A549 (cell line): ENCODE measurements around the gene GTF2H1. TPM values are rescaled to one million over a fixed set of nuclear protein-coding genes. Genes with fewer than 3 reads are reported as not detected.
"Not testable (repeated sequence)": the region's sequence is repeated elsewhere in the genome, so short reads cannot be mapped to it uniquely, and the experiment has no call there.

ENCODE experiments used
- ATAC-seq, 2 experiments: fragments of 200-7000 bp in 1 of 2; fragments of >200 bp in 1 of 2; cut with Nextera tagmentation in 1 of 2; cut with Tn5 transposase in 1 of 2; 3 replicates each; pipeline versions ENCODE4 v1.8.0 to v1.9.1; 2018 to 2020; ENCODE audit warnings: mild to moderate bottlenecking in 1 of 2, moderate library complexity in 1 of 2
- CTCF ChIA-PET: fragments of 300-600 bp; sonication (Branson Sonifier 250); formaldehyde crosslinking; extraction: SDS; loops from one replicate; lab custom pipeline; 2021; ENCODE audit warnings: antibody characterized with exemption, inconsistent platforms; lab: Yijun Ruan, JAX
- POLR2A ChIA-PET: fragments of 350-600 bp; formaldehyde crosslinking; extraction: SDS; loops from one replicate; lab custom pipeline; 2021; ENCODE audit warnings: antibody characterized with exemption, inconsistent platforms; lab: Yijun Ruan, JAX
- DNase-seq, 2 experiments: peaks; one replicate each; pipeline versions ENCODE4 v3.0.0 to v3.0.0-alpha.2; 2011 to 2016; ENCODE audit warnings: low read depth in 1 of 2, low spot score in 1 of 2
- FAIRE-seq: peaks from 2 replicates; lab custom pipeline; 2011; peaks lifted over from hg19 to GRCh38; lab: Jason Lieb, UNC
- H3K27ac ChIP-seq, 2 experiments: fragments of >200 bp; sonication (Bioruptor Twin); formaldehyde crosslinking; 3 replicates each; pipeline ENCODE4 v1.5.1; 2016 to 2017
- H3K4me1 ChIP-seq: fragments of >200 bp; sonication (Bioruptor Twin); formaldehyde crosslinking; 3 replicates; pipeline ENCODE4 v1.6.1; 2016
- H3K4me2 ChIP-seq: fragments of >200 bp; sonication (Bioruptor Twin); formaldehyde crosslinking; 3 replicates; pipeline ENCODE4 v1.6.1; 2016
- H3K4me3 ChIP-seq: fragments of >200 bp; sonication (Bioruptor Twin); formaldehyde crosslinking; 3 replicates; pipeline ENCODE4 v1.5.1; 2016
- H3K9me3 ChIP-seq: fragments of >200 bp; sonication (Bioruptor Twin); formaldehyde crosslinking; 3 replicates; pipeline ENCODE4 v1.6.1; 2016
- BHLHE40 ChIP-seq: IDR thresholded peaks from 2 replicates; pipeline ENCODE4 v1.6.1; 2012; ENCODE audit warnings: low read depth, low read length, inconsistent platforms
- CHD2 ChIP-seq: fragments of 150-350 bp; IDR thresholded peaks from 2 replicates; pipeline ENCODE4 v1.6.1; 2014; ENCODE audit warnings: low read length; ENCODE audit not compliant: partially characterized antibody
- GATA3 ChIP-seq: IDR thresholded peaks from 2 replicates; pipeline ENCODE4 v1.6.1; 2012; ENCODE audit warnings: borderline replicate concordance
- HOXB13 ChIP-seq: fragments of 250-450 bp; sonication (Bioruptor Pico); IDR thresholded peaks from 2 replicates; pipeline ENCODE4 v1.5.0; 2020; ENCODE audit warnings: low read depth, mild to moderate bottlenecking, moderate library complexity
- JUNB ChIP-seq: fragments of >200 bp; sonication (Bioruptor Twin); formaldehyde crosslinking; IDR thresholded peaks from 2 replicates; pipeline ENCODE4 v1.6.1; 2016
- KDM1A ChIP-seq: fragments of 200-600 bp; sonication (generic); IDR thresholded peaks from 2 replicates; pipeline ENCODE4 v1.6.1; 2016; ENCODE audit warnings: low read depth, mild to moderate bottlenecking
- KDM5A ChIP-seq: fragments of 200-600 bp; sonication (generic); IDR thresholded peaks from 2 replicates; pipeline ENCODE4 v1.6.1; 2016; ENCODE audit warnings: antibody characterized with exemption, mild to moderate bottlenecking
- MAFK ChIP-seq: fragments of 450-650 bp; IDR thresholded peaks from 2 replicates; pipeline ENCODE4 v1.6.1; 2014; ENCODE audit not compliant: partially characterized antibody
- MYC ChIP-seq: IDR thresholded peaks from 2 replicates; pipeline ENCODE4 v1.6.1; 2012; ENCODE audit warnings: mild to moderate bottlenecking, inconsistent platforms, low read length, improper control_type of control experiment, borderline replicate concordance
- NFE2L2 ChIP-seq: fragments of 150-350 bp; conservative IDR thresholded peaks from 2 replicates; pipeline ENCODE4 v1.6.1; 2014; ENCODE audit warnings: low read length
- NPAS2 ChIP-seq: fragments of 250-450 bp; sonication (Bioruptor Pico); IDR thresholded peaks from 2 replicates; pipeline ENCODE4 v1.8.0; 2022; ENCODE audit warnings: mild to moderate bottlenecking, moderate library complexity, borderline replicate concordance
- POLR2AphosphoS2 ChIP-seq: conservative IDR thresholded peaks from 2 replicates; pipeline ENCODE4 v1.6.1; 2012; ENCODE audit warnings: low read length, improper control_type of control experiment, inconsistent platforms
- RAD21 ChIP-seq, 2 experiments: fragments of >200 bp in 1 of 2; sonication (Bioruptor Twin) in 1 of 2; formaldehyde crosslinking in 1 of 2; IDR thresholded peaks in 1 of 2; conservative IDR thresholded peaks in 1 of 2; 2 replicates in 1 of 2; 3 replicates in 1 of 2; pipeline ENCODE4 v1.6.1; 2012 to 2018; ENCODE audit warnings: inconsistent platforms in 1 of 2
- SREBF2 ChIP-seq: fragments of 450-650 bp; IDR thresholded peaks from 2 replicates; pipeline ENCODE4 v1.6.1; 2014; ENCODE audit warnings: mild to moderate bottlenecking, moderate library complexity
- ZC3H11A ChIP-seq: fragments of 450-650 bp; IDR thresholded peaks from 2 replicates; pipeline ENCODE4 v1.6.1; 2014; ENCODE audit warnings: antibody characterized with exemption, mild to moderate bottlenecking
- ZFP36 ChIP-seq: fragments of 450-650 bp; IDR thresholded peaks from 2 replicates; pipeline ENCODE4 v1.6.1; 2014; ENCODE audit warnings: borderline replicate concordance; ENCODE audit not compliant: partially characterized antibody
- ZSCAN20 ChIP-seq: fragments of 250-450 bp; sonication (Bioruptor Pico); IDR thresholded peaks from 2 replicates; pipeline ENCODE4 v1.8.0; 2022; ENCODE audit warnings: mild to moderate bottlenecking, moderate library complexity
- WGBS: methylation state at CpG from one replicate; pipeline ENCODE4 v1.1.6; 2017; ENCODE audit errors: missing lambda C conversion rate; 5-methylcytosine and 5-hydroxymethylcytosine counted together
- polyA plus RNA-seq, 4 experiments: library from polyadenylated mRNA; depleted of rRNA in 3 of 4; stranded (reverse); fragments of >200 nt; fragmentation: RNase III in 1 of 4; extraction: RNeasy Plus Mini Kit Qiagen cat#74134 plus additional on column Dnase treatment in 1 of 4; gene quantifications; 2 replicates in 3 of 4; 3 replicates in 1 of 4; pipeline ENCODE4 v1.2.3, GENCODE V29; 2011 to 2017
- TF ChIP-seq, protein P1 (sequence below): IDR thresholded peaks from 2 replicates; pipeline ENCODE4 v1.6.1; 2012; ENCODE audit warnings: low read depth, borderline replicate concordance
- TF ChIP-seq, protein P2 (sequence below): fragments of 200-600 bp; sonication (generic); IDR thresholded peaks from 2 replicates; pipeline ENCODE4 v1.6.1; 2016; ENCODE audit warnings: antibody characterized with exemption, mild to moderate bottlenecking, moderate library complexity
- TF ChIP-seq, protein P3 (sequence below): fragments of 250-450 bp; sonication (Bioruptor Pico); IDR thresholded peaks from 2 replicates; pipeline ENCODE4 v1.5.0; 2021; ENCODE audit warnings: mild to moderate bottlenecking, moderate library complexity, borderline replicate concordance
- TF ChIP-seq, protein P4 (sequence below): fragments of 450-650 bp; IDR thresholded peaks from 2 replicates; pipeline ENCODE4 v1.6.1; 2014; ENCODE audit warnings: antibody characterized with exemption
- TF ChIP-seq, protein P5 (sequence below): IDR thresholded peaks from 2 replicates; pipeline ENCODE4 v1.6.1; 2012
- TF ChIP-seq, protein P6 (sequence below): fragments of >200 bp; sonication (Bioruptor Twin); formaldehyde crosslinking; IDR thresholded peaks from 2 replicates; pipeline ENCODE4 v1.6.1; 2016

GTF2H1 gene
- polyA plus RNA-seq, 2 of the 4 experiments (the other 2 are of a cell fraction) = 38.8 to 56.0 TPM

DNA sequence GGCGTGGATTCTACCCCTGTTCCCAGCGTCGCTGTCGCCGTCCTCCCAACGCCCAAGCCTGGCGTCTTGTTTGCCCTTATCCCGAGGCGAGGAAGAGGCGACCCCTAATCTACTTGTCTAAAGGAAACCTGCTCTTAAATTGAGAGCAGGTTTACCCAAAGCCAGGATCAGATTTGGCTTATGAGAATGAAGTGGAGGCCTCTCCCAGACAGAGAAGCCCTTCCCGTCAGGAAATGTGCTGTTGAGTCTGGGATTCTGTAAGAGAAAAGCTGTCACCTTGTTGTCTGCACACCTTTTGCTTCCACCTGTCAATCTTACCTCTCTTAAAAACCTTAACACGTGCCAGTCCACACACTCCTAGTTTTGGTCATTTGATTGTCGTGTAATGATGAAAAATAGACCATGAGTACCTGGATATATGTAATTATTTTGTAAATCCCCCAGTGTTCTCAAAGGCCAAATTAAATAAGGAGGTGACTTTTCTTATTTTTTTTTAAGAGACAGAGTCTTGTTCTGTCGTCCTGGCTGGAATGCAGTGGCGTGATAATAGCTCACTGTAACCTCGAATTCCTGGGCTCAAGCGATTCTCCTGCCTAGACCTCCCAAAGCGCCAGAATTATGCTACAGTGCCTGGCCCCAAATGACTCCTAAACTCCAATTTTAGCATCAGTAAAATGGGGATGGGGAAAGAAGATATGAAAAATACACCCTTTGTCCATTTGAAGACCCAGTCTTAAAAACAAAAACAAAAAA is 627 bp downstream of the GTF2H1 start:
- Histone ChIP-seq H3K4me2 (peak overlapping the region; percentile 92), H3K4me1 (peaks cover 46% of the 10 kb centered on the region), H3K27ac (peak overlapping the region; percentile 96 to 98), H3K9me3 (no peaks in the 10 kb centered on the region), H3K4me3 (peak overlapping the region; percentile 87)
- WGBS = 11% methylated on average over 15 of the region's 18 CpGs
- POLR2A ChIA-PET = interaction anchor here (0.9 to 3.1 kb wide), 4 partner anchors 9 to 203 kb away, joined by 4 to 22 read pairs (median 4); partner anchors contain the start of genes LDHA and TSG101
- CTCF ChIA-PET = interaction anchor here (1.0 kb wide), 1 partner anchor 208 kb away, joined by 3 read pairs; no protein-coding TSS in a partner anchor
- ATAC-seq (no peak; a peak in 1 of 6 replicates), FAIRE-seq (no peak), DNase-seq (peak in 1 of 2 experiments; percentile 12)
- no peak for TF ChIP-seq CHD2
- no peak for TF ChIP-seq HOXB13
- TF ChIP-seq KDM1A = no peak
- TF ChIP-seq ZC3H11A = no peak
- TF ChIP-seq, protein P1, sequence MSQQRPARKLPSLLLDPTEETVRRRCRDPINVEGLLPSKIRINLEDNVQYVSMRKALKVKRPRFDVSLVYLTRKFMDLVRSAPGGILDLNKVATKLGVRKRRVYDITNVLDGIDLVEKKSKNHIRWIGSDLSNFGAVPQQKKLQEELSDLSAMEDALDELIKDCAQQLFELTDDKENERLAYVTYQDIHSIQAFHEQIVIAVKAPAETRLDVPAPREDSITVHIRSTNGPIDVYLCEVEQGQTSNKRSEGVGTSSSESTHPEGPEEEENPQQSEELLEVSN = no peak
- TF ChIP-seq GATA3 = no peak

DNA sequence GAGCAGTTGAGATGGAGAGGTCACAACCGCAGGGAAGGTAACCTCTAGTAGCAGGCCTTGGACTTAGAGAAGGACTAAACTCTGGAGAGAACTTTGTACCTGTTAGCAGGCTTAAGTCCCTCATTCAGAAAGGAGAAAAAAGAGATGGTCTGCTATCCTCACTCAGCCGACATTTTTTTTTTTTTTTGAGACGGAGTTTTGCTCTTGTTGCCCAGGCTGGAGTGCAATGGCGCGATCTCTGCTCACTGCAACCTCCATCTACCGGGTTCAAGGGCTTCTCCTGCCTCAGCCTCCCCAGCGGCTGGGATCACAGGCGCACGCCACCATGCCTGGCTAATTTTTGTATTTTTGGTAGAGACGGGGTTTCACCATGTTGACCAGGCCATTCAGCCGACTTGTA is 1.5 kb downstream of the GTF2H1 start:
- ATAC-seq, H3K9me3 ChIP-seq, CTCF ChIA-PET, FAIRE-seq, H3K27ac ChIP-seq, DNase-seq, POLR2A ChIA-PET: not testable (repeated sequence)
- Histone ChIP-seq H3K4me3 (peak overlapping the region; percentile 87), H3K4me2 (peak overlapping the region; percentile 92), H3K4me1 (peaks cover 48% of the 10 kb centered on the region)
- 94% methylated on average over 11 of the region's 11 CpGs for WGBS

DNA sequence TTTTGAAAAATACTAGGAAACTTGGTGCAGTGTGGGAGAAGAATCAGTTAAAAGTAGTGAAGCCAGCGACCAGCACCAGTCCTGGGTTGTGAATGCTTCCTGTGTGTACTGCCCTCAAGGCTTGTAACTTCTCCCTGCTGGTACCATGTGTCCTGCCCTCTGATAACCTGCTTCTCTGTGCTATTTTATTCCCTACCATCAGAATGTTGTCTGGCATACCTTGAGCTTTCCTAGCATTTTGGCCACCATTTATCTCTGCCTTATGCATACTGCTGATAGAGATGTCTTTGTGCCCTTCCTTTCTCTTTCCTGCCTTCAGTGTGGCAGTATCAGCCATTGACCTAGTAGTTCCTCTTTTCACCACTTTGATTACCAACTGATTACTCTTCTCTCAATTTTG is 2.0 kb downstream of the GTF2H1 start:
- Histone ChIP-seq H3K4me3 (no peak overlapping the region), H3K4me1 (peaks cover 49% of the 10 kb centered on the region), H3K9me3 (no peaks in the 10 kb centered on the region), H3K27ac (no peak overlapping the region), H3K4me2 (peak overlapping the region; percentile 92)
- POLR2A ChIA-PET = no interaction called here
- no peak for DNase-seq
- FAIRE-seq = no peak
- CTCF ChIA-PET = no interaction called here
- TF ChIP-seq KDM5A (no peak), JUNB (no peak), POLR2AphosphoS2 (no peak), NPAS2 (CRISPR knock-in tag) (no peak), BHLHE40 (no peak), MYC (no peak), MAFK (no peak), ZSCAN20 (CRISPR knock-in tag) (no peak), ZFP36 (no peak), RAD21 (conservative IDR thresholded peaks at IDR 0.05 in 1 of 2, IDR thresholded peaks at IDR 0.05 in 1 of 2) (no peak), NFE2L2 (no peak), ZC3H11A (no peak), SREBF2 (no peak)
- TF ChIP-seq, protein P2, sequence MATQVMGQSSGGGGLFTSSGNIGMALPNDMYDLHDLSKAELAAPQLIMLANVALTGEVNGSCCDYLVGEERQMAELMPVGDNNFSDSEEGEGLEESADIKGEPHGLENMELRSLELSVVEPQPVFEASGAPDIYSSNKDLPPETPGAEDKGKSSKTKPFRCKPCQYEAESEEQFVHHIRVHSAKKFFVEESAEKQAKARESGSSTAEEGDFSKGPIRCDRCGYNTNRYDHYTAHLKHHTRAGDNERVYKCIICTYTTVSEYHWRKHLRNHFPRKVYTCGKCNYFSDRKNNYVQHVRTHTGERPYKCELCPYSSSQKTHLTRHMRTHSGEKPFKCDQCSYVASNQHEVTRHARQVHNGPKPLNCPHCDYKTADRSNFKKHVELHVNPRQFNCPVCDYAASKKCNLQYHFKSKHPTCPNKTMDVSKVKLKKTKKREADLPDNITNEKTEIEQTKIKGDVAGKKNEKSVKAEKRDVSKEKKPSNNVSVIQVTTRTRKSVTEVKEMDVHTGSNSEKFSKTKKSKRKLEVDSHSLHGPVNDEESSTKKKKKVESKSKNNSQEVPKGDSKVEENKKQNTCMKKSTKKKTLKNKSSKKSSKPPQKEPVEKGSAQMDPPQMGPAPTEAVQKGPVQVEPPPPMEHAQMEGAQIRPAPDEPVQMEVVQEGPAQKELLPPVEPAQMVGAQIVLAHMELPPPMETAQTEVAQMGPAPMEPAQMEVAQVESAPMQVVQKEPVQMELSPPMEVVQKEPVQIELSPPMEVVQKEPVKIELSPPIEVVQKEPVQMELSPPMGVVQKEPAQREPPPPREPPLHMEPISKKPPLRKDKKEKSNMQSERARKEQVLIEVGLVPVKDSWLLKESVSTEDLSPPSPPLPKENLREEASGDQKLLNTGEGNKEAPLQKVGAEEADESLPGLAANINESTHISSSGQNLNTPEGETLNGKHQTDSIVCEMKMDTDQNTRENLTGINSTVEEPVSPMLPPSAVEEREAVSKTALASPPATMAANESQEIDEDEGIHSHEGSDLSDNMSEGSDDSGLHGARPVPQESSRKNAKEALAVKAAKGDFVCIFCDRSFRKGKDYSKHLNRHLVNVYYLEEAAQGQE = no peak
- TF ChIP-seq, protein P3, sequence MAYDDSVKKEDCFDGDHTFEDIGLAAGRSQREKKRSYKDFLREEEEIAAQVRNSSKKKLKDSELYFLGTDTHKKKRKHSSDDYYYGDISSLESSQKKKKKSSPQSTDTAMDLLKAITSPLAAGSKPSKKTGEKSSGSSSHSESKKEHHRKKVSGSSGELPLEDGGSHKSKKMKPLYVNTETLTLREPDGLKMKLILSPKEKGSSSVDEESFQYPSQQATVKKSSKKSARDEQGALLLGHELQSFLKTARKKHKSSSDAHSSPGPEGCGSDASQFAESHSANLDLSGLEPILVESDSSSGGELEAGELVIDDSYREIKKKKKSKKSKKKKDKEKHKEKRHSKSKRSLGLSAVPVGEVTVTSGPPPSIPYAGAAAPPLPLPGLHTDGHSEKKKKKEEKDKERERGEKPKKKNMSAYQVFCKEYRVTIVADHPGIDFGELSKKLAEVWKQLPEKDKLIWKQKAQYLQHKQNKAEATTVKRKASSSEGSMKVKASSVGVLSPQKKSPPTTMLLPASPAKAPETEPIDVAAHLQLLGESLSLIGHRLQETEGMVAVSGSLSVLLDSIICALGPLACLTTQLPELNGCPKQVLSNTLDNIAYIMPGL = no peak
- TF ChIP-seq, protein P1 = no peak
- TF ChIP-seq, protein P4, sequence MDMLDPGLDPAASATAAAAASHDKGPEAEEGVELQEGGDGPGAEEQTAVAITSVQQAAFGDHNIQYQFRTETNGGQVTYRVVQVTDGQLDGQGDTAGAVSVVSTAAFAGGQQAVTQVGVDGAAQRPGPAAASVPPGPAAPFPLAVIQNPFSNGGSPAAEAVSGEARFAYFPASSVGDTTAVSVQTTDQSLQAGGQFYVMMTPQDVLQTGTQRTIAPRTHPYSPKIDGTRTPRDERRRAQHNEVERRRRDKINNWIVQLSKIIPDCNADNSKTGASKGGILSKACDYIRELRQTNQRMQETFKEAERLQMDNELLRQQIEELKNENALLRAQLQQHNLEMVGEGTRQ = no peak
- TF ChIP-seq, protein P5, sequence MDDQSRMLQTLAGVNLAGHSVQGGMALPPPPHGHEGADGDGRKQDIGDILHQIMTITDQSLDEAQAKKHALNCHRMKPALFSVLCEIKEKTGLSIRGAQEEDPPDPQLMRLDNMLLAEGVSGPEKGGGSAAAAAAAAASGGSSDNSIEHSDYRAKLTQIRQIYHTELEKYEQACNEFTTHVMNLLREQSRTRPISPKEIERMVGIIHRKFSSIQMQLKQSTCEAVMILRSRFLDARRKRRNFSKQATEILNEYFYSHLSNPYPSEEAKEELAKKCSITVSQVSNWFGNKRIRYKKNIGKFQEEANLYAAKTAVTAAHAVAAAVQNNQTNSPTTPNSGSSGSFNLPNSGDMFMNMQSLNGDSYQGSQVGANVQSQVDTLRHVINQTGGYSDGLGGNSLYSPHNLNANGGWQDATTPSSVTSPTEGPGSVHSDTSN = no peak
- TF ChIP-seq, protein P6, sequence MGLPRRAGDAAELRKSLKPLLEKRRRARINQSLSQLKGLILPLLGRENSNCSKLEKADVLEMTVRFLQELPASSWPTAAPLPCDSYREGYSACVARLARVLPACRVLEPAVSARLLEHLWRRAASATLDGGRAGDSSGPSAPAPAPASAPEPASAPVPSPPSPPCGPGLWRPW = no peak
- no peak for ATAC-seq
- 83% methylated on average over 1 of the region's 1 CpG for WGBS
